ENCODE measurements around the gene ACTA2. TPM values are rescaled to one million over a fixed set of nuclear protein-coding genes. Genes with fewer than 3 reads are reported as not detected.

Gene ACTA2
- total RNA-seq, 1 experiment from 2014 or later, result 49.7 TPM

GRCh38 chr10:88908194-88908593 is 44.4 kb downstream of the ACTA2 start:
- DNase-seq (ENCODE audit: low read depth), result no peak
- in situ Hi-C loops (cut with HindIII; ENCODE audit: low pct_unique_long_range_greater_than_20kb, low sequenced_read_pairs), result no loop called here

GRCh38 chr10:88906921-88907320 is 45.7 kb downstream of the ACTA2 start:
- in situ Hi-C loops (cut with HindIII; ENCODE audit: low pct_unique_long_range_greater_than_20kb, low sequenced_read_pairs), result no loop called here
- no peak for DNase-seq (ENCODE audit: low read depth)

- no peak for DNase-seq (ENCODE audit: low read depth)
- in situ Hi-C loops (cut with HindIII; ENCODE audit: low pct_unique_long_range_greater_than_20kb, low sequenced_read_pairs), result no loop called here
Observed at GRCh38 chr10:88903715-88904114, 48.9 kb downstream of the ACTA2 start.

GRCh38 chr10:88901984-88902789 is 50.4 kb downstream of the ACTA2 start:
- DNase-seq (ENCODE audit: low read depth), result no peak
- in situ Hi-C loops (cut with HindIII; ENCODE audit: low pct_unique_long_range_greater_than_20kb, low sequenced_read_pairs), result no loop called here

- no peak for DNase-seq (ENCODE audit: low read depth)
- in situ Hi-C loops (cut with HindIII; ENCODE audit: low pct_unique_long_range_greater_than_20kb, low sequenced_read_pairs), result no loop called here
Observed at GRCh38 chr10:88901206-88901983, 51.2 kb downstream of the ACTA2 start.

- in situ Hi-C loops (cut with HindIII; ENCODE audit: low pct_unique_long_range_greater_than_20kb, low sequenced_read_pairs), result no loop called here
- DNase-seq (ENCODE audit: low read depth), result no peak
Observed at GRCh38 chr10:88899886-88900285, 52.7 kb downstream of the ACTA2 start.

- DNase-seq (ENCODE audit: low read depth), result no peak
- in situ Hi-C loops (cut with HindIII; ENCODE audit: low pct_unique_long_range_greater_than_20kb, low sequenced_read_pairs), result no loop called here
Observed at GRCh38 chr10:88898727-88899126, 53.8 kb downstream of the ACTA2 start.

- DNase-seq (ENCODE audit: low read depth), result peak; percentile 76
- in situ Hi-C loops (cut with HindIII; ENCODE audit: low pct_unique_long_range_greater_than_20kb, low sequenced_read_pairs), result no loop called here
Observed at GRCh38 chr10:88896994-88897853, 55.3 kb downstream of the ACTA2 start.

- peak; percentile 67 for DNase-seq (ENCODE audit: low read depth)
- in situ Hi-C loops (cut with HindIII; ENCODE audit: low pct_unique_long_range_greater_than_20kb, low sequenced_read_pairs), result no loop called here
Observed at GRCh38 chr10:88896372-88896993, 56.1 kb downstream of the ACTA2 start.

- in situ Hi-C loops (cut with HindIII; ENCODE audit: low pct_unique_long_range_greater_than_20kb, low sequenced_read_pairs), result no loop called here
- peak; percentile 29 for DNase-seq (ENCODE audit: low read depth)
Observed at GRCh38 chr10:88895250-88895649, 57.3 kb downstream of the ACTA2 start.

GRCh38 chr10:88893611-88894010 is 59.0 kb downstream of the ACTA2 start:
- no peak for DNase-seq (ENCODE audit: low read depth)
- in situ Hi-C loops (cut with HindIII; ENCODE audit: low pct_unique_long_range_greater_than_20kb, low sequenced_read_pairs), result no loop called here

- no peak for DNase-seq (ENCODE audit: low read depth)
- in situ Hi-C loops (cut with HindIII; ENCODE audit: low pct_unique_long_range_greater_than_20kb, low sequenced_read_pairs), result no loop called here
Observed at GRCh38 chr10:88892222-88892967, 60.2 kb downstream of the ACTA2 start.

GRCh38 chr10:88890681-88891381 is 61.7 kb downstream of the ACTA2 start:
- no peak for DNase-seq (ENCODE audit: low read depth)
- in situ Hi-C loops (cut with HindIII; ENCODE audit: low pct_unique_long_range_greater_than_20kb, low sequenced_read_pairs), result no loop called here

- in situ Hi-C loops (cut with HindIII; ENCODE audit: low pct_unique_long_range_greater_than_20kb, low sequenced_read_pairs), result no loop called here
- DNase-seq (ENCODE audit: low read depth), result no peak
Observed at GRCh38 chr10:88889559-88890337, 62.8 kb downstream of the ACTA2 start.

- in situ Hi-C loops (cut with HindIII; ENCODE audit: low pct_unique_long_range_greater_than_20kb, low sequenced_read_pairs), result no loop called here
- no peak for DNase-seq (ENCODE audit: low read depth)
Observed at GRCh38 chr10:88888810-88889445, 63.6 kb downstream of the ACTA2 start.

GRCh38 chr10:88886557-88886956 is 66.0 kb downstream of the ACTA2 start:
- in situ Hi-C loops (cut with HindIII; ENCODE audit: low pct_unique_long_range_greater_than_20kb, low sequenced_read_pairs), result no loop called here

More at GRCh38 chr10:88886557-88886956, 66.0 kb downstream of the ACTA2 start:
- no peak for DNase-seq (ENCODE audit: low read depth)
